Stimulated activated effector memory CD8-positive, alpha-beta T cell treated with anti-CD3 and anti-CD28 coated beads, Interleukin-12 subunit alpha, Interleukin-12 subunit beta, amount 100 ng/mL, for 72 hours (primary cell): Measurements from ENCODE around the gene CPAMD8.
"Not testable (repeated sequence)": the region's sequence is repeated elsewhere in the genome, so short reads cannot be mapped to it uniquely, and the experiment has no call there.

Source experiments
- ATAC-seq: fragments of 150-1000 bp; cut with Tn5 transposase; 2 replicates; pipeline ENCODE4 v1.10.0; 2021
- DNase-seq, 2 donors: peaks; one replicate each; pipeline ENCODE4 v3.0.0; 2021 to 2022; ENCODE audit warnings: low spot score in 2 of 2
- H3K27ac Mint-ChIP-seq: one replicate; pipeline ENCODE4 v1.8.0; 2022; ENCODE audit warnings: mild to moderate bottlenecking, mixed read lengths
- H3K36me3 Mint-ChIP-seq: one replicate; pipeline ENCODE4 v1.8.0; 2022; ENCODE audit warnings: mild to moderate bottlenecking, mixed read lengths
- H3K4me1 Mint-ChIP-seq: one replicate; pipeline ENCODE4 v1.8.0; 2022; ENCODE audit warnings: mixed read lengths
- H3K4me3 Mint-ChIP-seq: one replicate; pipeline ENCODE4 v1.8.0; 2022; ENCODE audit warnings: mild to moderate bottlenecking, mixed read lengths
- H3K9me3 Mint-ChIP-seq: one replicate; pipeline ENCODE4 v1.8.0; 2022; ENCODE audit warnings: mixed read lengths

CPAMD8 gene

DNA sequence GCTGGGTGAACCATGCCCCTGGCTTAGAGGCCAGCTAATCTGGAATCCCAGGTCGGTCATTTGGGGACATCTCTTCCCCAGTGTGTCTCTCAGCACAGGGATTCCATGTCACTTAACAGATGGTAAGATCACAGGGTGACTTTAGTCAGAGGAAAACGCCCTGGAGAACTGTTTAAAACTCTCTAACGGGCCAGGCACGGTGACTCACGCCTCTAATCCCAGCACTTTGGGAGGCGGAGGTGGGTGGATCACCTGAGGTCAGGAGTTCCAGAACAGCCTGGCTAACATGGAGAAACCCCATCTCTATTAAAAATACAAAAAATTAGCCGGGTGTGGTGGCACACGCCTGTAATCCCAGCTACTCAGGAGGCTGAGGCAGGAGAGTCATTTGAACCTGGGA lies 1.7 kb downstream of the CPAMD8 start:
- not testable (repeated sequence) for H3K27ac Mint-ChIP-seq, H3K4me3 Mint-ChIP-seq, H3K4me1 Mint-ChIP-seq, H3K9me3 Mint-ChIP-seq, H3K36me3 Mint-ChIP-seq, DNase-seq, ATAC-seq

DNA sequence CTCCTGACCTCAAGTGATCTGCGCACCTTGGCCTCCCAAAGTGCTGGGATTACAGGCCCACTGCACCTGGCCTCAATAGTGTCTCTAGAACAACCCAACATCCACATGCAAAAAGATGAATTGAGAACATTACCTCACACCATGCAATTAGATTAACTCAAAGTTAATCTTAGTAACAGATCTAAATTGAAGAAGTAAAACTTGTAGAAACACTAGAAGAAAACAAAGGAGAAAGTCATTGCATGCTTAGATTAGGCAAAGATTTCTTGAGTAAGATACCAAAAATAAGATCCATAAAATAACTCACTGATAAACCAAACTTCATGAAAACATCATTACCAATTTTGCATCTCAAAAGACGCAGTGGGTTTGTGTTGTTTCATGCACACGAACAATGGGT lies 2.8 kb downstream of the CPAMD8 start:
- Mint-ChIP-seq H3K36me3 (no peaks in the 10 kb centered on the region), H3K27ac (no peak overlapping the region), H3K4me1 (peaks cover 8% of the 10 kb centered on the region), H3K9me3 (peaks cover 3% of the 10 kb centered on the region), H3K4me3 (no peak overlapping the region)
- no peak for DNase-seq
- ATAC-seq = no peak

DNA sequence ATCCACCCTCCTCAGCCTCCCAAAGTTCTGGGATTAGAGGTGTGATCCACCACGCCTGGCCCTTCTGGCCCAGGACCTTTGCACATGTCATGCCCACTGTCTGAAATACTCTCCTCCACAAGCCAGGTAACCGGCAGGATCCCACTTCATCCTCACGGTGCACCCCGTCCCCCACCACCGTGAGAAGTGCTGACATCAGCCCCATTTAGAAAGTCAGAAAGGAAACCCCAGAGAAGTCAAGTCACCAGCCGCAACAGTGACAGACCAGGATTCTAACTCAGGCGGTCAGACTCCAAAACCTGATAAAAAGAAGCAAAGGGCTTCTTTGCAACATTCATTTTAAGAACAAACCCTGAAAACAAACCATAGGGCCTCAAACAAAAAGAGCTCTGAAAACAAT lies 3.9 kb downstream of the CPAMD8 start:
- Mint-ChIP-seq H3K9me3 (peaks cover 3% of the 10 kb centered on the region), H3K36me3 (no peaks in the 10 kb centered on the region), H3K4me3 (no peak overlapping the region), H3K27ac (no peak overlapping the region), H3K4me1 (peaks cover 8% of the 10 kb centered on the region)
- DNase-seq (no peak), ATAC-seq (no peak)

DNA sequence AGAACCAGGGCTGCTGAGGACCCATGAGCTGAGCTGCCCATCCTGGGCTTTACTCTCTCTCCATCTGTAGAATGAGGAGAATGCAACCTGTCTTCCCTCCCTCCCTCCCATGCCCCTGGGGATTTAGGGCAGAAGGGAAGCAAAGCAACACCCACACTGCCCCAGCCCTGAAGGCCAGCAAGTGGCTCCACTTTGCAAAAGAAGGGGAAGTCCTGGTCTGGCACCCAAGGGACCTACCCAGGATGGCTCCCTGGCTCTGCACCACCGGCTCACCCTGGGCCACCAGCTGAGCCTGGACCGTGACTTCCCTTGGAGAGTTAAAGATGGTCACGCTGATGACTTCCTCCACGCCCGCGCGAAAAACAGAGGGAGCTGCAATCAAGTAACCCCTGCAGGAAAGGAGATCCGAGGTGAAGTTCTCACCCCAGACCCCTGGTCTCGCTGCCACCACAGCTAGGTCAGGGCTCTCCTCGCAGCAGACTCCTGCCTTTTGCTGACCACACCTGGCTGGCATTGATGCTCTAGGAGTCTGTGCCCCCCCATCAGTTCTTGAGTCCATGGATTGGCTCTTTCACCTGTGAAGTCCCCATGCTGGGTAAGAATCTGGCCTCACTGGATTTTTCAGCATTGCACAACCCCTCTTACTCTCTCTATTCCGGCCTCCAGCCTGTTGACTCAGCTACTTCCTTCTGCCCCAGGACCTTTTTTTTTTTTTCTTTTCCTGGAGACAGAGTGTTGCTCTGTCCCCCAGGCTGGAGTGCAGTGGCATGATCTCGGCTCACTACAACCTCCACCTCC lies 4.6 kb downstream of the CPAMD8 start:
- H3K36me3 Mint-ChIP-seq = no peaks in the 10 kb centered on the region
- peaks cover 8% of the 10 kb centered on the region for H3K4me1 Mint-ChIP-seq
- DNase-seq = no peak
- H3K4me3 Mint-ChIP-seq = no peak overlapping the region
- H3K27ac Mint-ChIP-seq = no peak overlapping the region
- no peak for ATAC-seq
- H3K9me3 Mint-ChIP-seq = peaks cover 3% of the 10 kb centered on the region

DNA sequence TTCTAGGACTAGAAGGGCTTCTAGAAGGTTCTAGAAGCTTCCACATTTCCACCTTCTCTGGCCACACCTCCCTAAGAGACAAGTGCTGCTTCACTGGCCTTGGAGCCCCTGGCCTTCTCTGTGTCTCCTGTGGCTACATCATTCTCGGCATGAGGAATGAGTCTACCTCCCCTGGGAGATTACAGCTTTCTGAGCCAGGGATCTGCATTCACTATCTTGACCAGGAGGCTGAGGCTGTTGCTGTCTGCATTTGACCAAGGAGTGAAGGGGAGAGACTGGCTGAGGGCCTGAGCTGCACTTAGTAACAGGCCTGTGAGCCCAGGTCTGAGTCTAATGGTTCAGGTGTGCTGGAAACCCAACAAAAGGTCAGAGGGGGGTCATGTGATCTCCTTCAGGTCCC lies 5.3 kb downstream of the CPAMD8 start:
- peaks cover 7% of the 10 kb centered on the region for H3K4me1 Mint-ChIP-seq
- H3K9me3 Mint-ChIP-seq = peaks cover 3% of the 10 kb centered on the region
- no peak overlapping the region for H3K27ac Mint-ChIP-seq
- ATAC-seq = no peak
- H3K4me3 Mint-ChIP-seq = no peak overlapping the region
- DNase-seq = no peak
- H3K36me3 Mint-ChIP-seq = no peaks in the 10 kb centered on the region

DNA sequence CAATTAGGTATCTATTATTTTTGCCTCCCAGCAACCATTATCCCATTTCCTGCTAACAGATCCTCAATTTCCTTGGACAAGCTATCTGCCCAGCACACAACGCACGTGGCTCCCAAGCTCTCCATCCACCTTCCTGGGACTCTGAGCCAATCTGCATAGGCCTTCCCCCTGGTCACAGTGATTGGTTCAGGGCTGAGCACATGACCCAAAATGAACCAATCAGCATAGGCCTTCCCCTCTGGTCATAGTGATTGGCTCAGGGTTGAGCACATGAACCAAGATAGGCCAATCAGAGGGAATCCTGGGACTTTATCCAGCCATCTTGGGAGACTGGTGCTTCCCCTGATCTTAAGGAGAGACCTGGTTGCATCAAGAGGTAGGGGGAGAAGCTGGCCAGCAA lies 5.8 kb downstream of the CPAMD8 start:
- peak; percentile 45 for ATAC-seq
- no peak overlapping the region for H3K4me3 Mint-ChIP-seq
- no peak for DNase-seq
- H3K4me1 Mint-ChIP-seq = peaks cover 2% of the 10 kb centered on the region
- H3K36me3 Mint-ChIP-seq = no peaks in the 10 kb centered on the region
- peaks cover 3% of the 10 kb centered on the region for H3K9me3 Mint-ChIP-seq
- no peak overlapping the region for H3K27ac Mint-ChIP-seq

DNA sequence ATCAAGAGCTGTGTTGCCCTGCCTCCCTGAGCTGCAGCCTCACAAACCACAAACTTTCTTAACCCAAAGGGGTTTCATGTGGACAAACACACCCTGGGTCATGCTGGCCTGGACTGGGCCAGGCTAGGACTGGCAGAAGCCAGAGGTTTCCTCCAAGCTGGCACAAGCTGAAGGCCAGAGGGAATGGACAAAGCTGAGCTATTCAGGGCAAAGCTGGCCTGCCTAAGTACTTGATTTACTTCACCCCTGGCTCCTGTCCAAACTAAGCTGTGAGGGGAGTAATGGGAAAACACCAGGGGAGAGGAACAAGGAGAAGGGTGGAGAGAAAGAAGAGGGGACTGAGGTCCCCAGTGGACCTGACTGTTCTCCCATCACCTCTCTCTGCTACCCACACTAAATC lies 6.2 kb downstream of the CPAMD8 start:
- DNase-seq = no peak
- Mint-ChIP-seq H3K4me1 (no peaks in the 10 kb centered on the region), H3K9me3 (peaks cover 3% of the 10 kb centered on the region), H3K27ac (no peak overlapping the region), H3K36me3 (no peaks in the 10 kb centered on the region), H3K4me3 (no peak overlapping the region)
- ATAC-seq = no peak

DNA sequence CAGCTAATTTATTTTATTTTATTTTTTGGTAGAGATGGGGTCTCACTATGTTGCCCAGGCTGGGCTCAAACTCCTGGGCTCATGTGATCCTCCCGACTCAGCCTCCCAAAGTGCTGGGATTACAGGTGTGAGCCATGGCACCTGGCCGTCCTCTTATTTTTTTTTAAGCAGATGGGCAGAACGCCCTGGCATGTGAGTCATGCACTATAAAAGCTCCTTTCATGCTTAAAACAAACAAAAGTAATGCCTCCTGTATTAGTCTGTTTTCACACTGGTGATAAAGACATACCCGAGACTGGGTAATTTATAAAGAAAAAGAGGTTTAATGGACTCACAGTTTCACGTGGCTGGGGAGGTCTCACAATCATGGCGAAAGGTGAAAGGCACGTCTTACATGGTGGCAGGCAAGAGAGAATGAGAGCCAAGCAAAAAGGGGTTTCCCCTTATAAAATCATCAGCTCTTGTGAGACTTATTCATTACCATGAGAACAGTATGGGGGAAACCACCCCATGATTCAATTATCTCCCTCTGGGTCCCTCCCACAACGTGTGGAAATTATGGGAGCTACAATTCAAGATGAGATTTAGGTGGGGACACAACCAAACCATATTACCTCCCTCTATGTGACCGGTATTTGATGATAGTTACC lies 12.3 kb downstream of the CPAMD8 start:
- ATAC-seq, H3K4me1 Mint-ChIP-seq, H3K9me3 Mint-ChIP-seq, H3K4me3 Mint-ChIP-seq, DNase-seq, H3K27ac Mint-ChIP-seq, H3K36me3 Mint-ChIP-seq: not testable (repeated sequence)

DNA sequence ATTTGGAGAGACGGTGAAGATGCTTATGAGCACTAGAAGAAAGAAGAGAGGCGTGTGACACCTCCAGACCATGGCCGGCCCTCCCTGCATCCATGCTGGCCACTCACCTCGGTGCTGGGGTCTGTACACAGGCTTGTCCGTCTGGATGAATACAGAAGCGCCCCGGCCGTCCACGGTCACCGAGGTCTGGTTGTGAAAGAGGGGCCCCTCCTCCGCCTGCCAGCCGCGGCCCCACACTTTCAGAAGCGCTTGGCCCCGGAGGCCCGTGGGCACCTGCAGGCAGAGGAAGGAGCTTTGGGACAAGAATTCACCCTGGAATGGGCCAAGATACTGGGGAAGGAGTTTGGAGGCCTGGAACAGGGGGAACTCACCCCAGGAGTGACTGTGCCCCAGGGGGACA lies 15.1 kb downstream of the CPAMD8 start:
- DNase-seq = no peak
- no peak for ATAC-seq
- no peak overlapping the region for H3K4me3 Mint-ChIP-seq
- H3K27ac Mint-ChIP-seq = no peak overlapping the region
- peaks cover 5% of the 10 kb centered on the region for H3K9me3 Mint-ChIP-seq
- no peaks in the 10 kb centered on the region for H3K36me3 Mint-ChIP-seq
- H3K4me1 Mint-ChIP-seq = no peaks in the 10 kb centered on the region

DNA sequence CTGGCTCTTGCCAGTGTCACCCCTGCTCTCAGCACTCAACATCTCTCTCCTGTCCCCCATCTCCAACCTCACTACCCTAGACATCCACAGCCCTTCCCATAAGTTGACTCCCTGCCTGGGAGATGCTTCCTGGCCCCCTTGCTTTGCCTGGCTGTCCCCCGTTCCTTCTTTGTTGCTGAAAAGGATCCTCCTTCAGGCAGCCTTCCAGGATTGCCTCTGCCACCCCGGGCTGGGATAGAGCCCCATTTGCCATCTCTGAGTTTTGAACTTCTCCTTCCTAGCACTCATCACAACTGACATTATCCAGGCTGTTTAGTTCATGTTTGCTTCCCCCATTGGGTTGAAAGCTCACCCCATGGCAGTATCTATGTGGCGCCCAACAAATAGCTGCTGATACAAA lies 20.0 kb downstream of the CPAMD8 start:
- peaks cover 3% of the 10 kb centered on the region for H3K36me3 Mint-ChIP-seq
- peaks cover 11% of the 10 kb centered on the region for H3K4me1 Mint-ChIP-seq
- no peak overlapping the region for H3K4me3 Mint-ChIP-seq
- ATAC-seq (no peak), DNase-seq (no peak)
- peak overlapping the region; percentile 14 for H3K27ac Mint-ChIP-seq
- H3K9me3 Mint-ChIP-seq = no peaks in the 10 kb centered on the region

DNA sequence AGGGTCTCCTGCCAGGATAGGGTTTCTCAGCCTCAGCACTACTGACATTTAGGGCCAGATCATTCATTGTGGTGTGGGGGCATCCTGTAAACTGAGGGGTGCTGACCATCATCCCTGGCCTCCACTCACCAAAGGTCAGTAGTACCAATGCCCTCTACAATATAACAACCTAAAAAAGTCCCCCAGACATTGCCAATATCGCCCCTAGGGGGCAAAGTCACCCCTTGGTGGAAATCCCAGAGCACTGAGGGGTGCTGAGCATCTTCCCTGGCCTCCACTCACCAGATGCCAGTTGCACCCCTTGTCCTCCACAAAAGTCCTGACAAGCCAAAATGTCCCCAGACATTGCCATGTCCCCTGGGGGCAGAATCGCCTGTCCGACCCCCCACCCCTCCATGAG lies 21.6 kb downstream of the CPAMD8 start:
- Mint-ChIP-seq H3K9me3 (no peaks in the 10 kb centered on the region), H3K27ac (no peak overlapping the region), H3K36me3 (peaks cover 7% of the 10 kb centered on the region), H3K4me1 (peaks cover 24% of the 10 kb centered on the region), H3K4me3 (no peak overlapping the region)
- no peak for DNase-seq
- ATAC-seq = no peak

DNA sequence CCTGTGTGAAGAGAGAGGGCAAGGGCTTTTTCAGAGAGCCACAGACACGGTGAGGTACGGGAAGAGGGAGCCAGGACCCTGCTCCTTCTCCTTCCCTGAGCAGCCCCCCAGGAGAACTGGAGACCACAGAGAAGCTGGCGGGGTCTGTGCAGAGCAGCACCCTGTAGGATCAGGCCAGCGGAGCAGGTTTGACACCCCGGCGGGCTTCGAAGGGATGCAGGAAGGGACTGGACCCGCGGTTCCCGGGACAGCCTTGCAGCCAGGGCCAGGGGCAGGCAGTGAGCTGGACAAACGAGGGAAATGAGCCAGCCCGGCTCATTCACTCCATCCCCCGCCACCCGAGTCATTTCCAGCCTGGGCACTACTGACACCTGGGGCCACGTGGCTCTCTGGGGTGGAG lies 22.2 kb downstream of the CPAMD8 start:
- Mint-ChIP-seq H3K4me1 (peaks cover 24% of the 10 kb centered on the region), H3K27ac (no peak overlapping the region)
- ATAC-seq = no peak

DNA sequence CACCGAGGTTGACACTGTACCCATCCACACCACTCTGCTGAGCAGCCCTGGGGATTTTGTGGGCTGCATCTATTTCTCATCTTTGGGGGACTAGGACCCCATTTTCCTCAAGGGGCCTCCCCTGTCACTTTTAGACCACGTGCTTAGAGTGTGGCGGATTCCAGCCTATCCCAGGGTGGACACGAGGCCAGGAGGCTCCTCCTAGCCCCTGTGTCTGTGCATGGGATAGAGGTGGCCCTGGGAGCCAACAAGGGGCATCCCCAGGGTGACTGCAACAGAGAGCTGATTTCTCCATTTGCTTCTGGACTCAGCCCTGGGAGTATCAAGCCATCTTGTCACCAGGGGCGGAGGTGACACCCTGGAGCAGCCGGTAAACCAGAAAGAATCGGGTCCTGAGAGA lies 24.2 kb downstream of the CPAMD8 start:
- peak overlapping the region; percentile 65 for H3K4me3 Mint-ChIP-seq
- DNase-seq (no peak), ATAC-seq (no peak)
- H3K4me1 Mint-ChIP-seq = peaks cover 24% of the 10 kb centered on the region
- no peaks in the 10 kb centered on the region for H3K9me3 Mint-ChIP-seq
- H3K36me3 Mint-ChIP-seq = peaks cover 7% of the 10 kb centered on the region
- peak overlapping the region; percentile 90 for H3K27ac Mint-ChIP-seq

More for the DNA sequence above, 22.2 kb downstream of the CPAMD8 start:
- no peak for DNase-seq
- Mint-ChIP-seq H3K9me3 (no peaks in the 10 kb centered on the region), H3K4me3 (no peak overlapping the region), H3K36me3 (peaks cover 7% of the 10 kb centered on the region)

DNA sequence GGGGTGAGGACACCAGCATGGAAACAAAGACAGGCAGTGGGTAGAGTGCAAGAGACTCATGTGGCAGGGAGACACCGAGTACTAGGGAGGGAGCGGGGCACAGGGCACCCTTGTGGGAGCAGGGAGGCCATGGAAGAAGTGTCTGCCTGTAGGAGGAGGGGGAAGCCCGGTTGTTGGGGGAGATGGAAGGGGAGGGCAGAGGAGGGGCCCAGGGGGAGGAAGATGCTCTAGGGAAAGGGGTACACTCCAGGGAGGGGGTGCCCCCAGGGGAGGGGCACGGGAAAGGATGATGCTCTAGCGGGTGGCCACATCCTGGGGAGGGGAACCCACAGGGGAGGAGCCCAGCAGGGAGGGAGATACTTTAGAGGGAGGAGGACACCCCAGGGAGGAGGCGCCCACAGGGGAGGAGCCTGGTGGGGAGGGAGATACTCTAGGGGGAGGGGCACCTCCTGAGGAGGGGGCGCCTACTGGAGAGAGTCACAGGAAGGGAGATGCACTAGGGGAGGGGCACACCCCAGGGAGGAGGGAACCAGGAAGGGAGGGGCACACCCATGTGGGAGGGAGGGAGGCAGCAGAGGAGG lies 24.9 kb downstream of the CPAMD8 start:
- peak; percentile 88 for ATAC-seq
- H3K9me3 Mint-ChIP-seq = no peaks in the 10 kb centered on the region
- peaks cover 24% of the 10 kb centered on the region for H3K4me1 Mint-ChIP-seq
- DNase-seq = peak; percentile 52 to 71
- H3K27ac Mint-ChIP-seq = peak overlapping the region; percentile 90
- peaks cover 7% of the 10 kb centered on the region for H3K36me3 Mint-ChIP-seq
- peak overlapping the region; percentile 65 for H3K4me3 Mint-ChIP-seq

DNA sequence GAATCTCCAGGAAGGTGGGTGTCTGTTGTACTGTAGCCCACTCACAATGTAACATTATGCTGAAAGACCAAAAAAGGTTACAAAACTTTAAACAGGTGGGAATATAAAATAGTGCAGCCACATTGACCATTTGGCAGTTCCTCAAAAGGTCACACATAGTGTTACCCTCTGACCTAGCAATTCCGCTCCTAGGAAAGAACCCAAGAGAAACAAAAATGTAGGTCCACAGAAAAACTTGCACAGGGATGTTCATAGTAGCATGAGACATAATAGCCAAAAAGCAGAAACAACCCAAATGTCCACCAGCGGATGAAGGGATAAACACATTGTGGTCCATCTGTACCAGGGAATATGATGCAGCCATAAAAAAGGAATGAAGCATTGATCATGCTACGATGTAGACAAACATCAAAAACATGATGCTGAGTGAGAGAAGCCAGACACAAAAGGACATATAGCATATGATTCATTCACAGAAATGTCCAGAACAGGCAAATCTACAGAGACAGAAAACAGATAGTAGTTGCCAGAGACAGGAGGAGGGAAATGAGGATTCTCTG lies 27.9 kb downstream of the CPAMD8 start:
- no peak for DNase-seq
- no peak overlapping the region for H3K27ac Mint-ChIP-seq
- ATAC-seq = no peak
- no peak overlapping the region for H3K4me3 Mint-ChIP-seq
- peaks cover 24% of the 10 kb centered on the region for H3K4me1 Mint-ChIP-seq
- H3K9me3 Mint-ChIP-seq = no peaks in the 10 kb centered on the region
- peaks cover 7% of the 10 kb centered on the region for H3K36me3 Mint-ChIP-seq
